ENCODE measurements around the gene TUG1.

TUG1 gene

DNA sequence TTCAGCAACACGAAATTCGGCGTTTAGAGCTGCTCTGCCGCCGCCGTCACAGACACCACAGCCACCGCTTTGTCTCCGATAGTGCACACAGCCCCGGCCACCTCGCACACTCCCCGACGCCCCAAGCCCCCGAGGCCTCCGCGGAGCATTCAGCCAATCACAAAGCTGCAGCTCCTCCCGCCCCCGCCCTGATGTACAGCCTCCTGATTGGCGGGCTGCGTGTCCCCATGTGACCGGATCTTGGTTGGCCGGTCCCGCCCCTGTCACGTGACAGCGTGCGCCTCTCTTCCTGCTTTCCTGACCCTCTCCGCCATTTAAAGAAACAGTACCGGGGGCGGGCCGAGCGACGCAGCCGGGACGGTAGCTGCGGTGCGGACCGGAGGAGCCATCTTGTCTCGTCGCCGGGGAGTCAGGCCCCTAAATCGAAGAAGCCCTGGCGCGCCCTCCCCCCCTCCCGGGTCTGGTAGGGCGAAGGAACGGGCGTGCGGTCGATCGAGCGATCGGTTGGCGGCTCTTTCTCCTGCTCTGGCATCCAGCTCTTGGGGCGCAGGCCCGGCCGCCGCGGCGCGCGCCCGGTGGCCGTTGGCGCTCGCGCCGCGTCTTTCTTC lies at the start of gene TUG1:
TUG1 (plus strand) TSS at position 342 of the 608 bp plus-strand sequence.
- H3K27ac Mint-ChIP-seq: peak within 1 kb of the TSS; percentile 97
- H3K4me1 Mint-ChIP-seq: peaks cover 39% of the 10 kb centered on the region
- peak; percentile 87 to 96 for DNase-seq (ENCODE audit: low spot score in 2 of 2)
- peaks cover 52% of the 10 kb centered on the region for H3K36me3 Mint-ChIP-seq
- peak within 1 kb of the TSS; percentile 89 for H3K4me3 Mint-ChIP-seq
- peaks cover 5% of the 10 kb centered on the region for H3K9me3 Mint-ChIP-seq
- ATAC-seq: peak; percentile 94

DNA sequence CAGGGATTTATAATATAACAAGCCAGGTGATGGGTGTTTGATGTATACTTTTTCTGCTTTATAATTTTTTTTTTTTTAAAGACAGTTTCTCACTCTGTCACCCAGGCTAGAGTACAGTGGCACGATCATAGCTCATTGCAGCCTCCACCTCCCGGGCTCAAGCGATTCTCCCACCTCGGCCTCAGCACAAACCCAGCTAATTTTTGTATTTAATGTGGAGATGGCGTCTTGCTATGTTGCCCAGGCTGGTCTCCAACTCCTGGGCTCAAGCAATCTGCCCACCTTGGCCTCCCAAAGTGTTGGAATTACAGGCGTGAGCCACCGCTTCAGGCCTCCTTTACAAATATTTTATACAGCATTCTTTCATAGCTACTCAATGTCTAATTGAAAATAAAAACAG lies 49.1 kb upstream of the TUG1 start:
- Mint-ChIP-seq H3K4me3 (peak overlapping the region; percentile 57), H3K27ac (peak overlapping the region; percentile 16), H3K36me3 (peaks cover 13% of the 10 kb centered on the region), H3K9me3 (no peaks in the 10 kb centered on the region), H3K4me1 (peaks cover 6% of the 10 kb centered on the region)
- DNase-seq (ENCODE audit: low spot score in 2 of 2) (no peak), ATAC-seq (no peak)

DNA sequence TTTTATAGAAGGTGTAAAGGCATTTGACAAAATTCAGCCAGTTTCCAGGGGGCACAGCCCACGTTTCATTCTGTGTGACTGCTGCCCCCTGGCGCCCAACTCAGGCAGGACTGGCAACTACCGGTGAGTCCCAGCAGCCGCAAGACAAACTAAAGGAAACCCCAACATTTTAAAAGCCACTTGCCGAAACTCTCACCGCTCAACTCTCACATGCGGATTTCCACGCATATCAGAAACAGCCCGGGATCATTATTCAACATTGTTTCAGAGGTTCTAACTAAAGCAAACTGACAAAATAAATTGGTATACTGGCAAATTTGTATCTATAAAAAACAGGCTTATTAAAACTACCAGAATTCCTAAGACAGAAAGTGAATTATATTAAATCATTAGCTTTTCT lies 48.7 kb upstream of the TUG1 start:
- Mint-ChIP-seq H3K4me3 (peak overlapping the region; percentile 57), H3K27ac (peak overlapping the region; percentile 16), H3K36me3 (peaks cover 13% of the 10 kb centered on the region), H3K4me1 (peaks cover 6% of the 10 kb centered on the region), H3K9me3 (no peaks in the 10 kb centered on the region)
- ATAC-seq (peak; percentile 88), DNase-seq (ENCODE audit: low spot score in 2 of 2) (peak; percentile 73 to 91)

DNA sequence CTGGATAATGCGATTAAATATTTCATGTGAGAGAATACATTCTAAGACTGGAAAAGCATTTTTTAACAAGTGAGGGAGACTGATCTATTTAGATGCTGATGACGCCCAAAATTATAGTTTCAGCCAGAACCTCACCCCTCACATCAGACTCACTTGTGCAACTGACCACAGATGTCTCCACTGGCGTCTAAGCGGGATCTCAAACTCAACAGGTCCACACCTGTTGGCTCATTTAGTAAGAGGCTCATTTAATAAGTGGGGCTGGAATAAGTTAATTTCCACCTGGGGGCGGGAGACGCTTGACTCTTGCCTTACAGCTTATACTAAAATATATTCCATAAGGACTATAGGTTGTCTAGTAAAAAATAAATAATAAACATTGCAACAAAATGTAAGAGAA lies 48.0 kb upstream of the TUG1 start:
- Mint-ChIP-seq H3K4me3 (peak overlapping the region; percentile 57), H3K27ac (peak overlapping the region; percentile 77), H3K4me1 (peaks cover 6% of the 10 kb centered on the region), H3K9me3 (no peaks in the 10 kb centered on the region), H3K36me3 (peaks cover 14% of the 10 kb centered on the region)
- no peak for DNase-seq (ENCODE audit: low spot score in 2 of 2)
- no peak for ATAC-seq

DNA sequence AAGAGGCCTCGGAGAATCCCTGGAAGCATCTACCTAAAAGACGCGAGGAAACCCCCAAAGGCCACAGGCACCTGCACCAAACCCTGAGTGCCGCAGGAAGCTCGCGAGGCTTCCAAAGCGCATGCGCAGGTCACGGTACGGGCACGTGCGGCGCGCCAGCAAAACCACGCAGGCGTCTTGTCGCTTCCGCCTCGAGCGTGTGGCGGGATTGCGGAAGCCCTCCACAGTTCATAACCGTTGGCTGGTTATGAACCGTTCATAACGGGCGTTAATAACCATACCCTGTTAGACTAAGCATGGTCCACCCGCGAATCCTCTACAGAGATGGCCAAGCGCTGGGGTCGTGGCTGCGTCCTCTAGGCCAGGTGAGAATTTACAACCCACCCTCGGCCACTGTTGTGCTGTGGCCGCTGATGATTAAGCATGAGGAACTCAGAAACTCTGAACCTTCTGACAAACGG lies 46.9 kb upstream of the TUG1 start:
- DNase-seq (ENCODE audit: low spot score in 2 of 2) (peak; percentile 38 to 82), ATAC-seq (peak; percentile 60)
- no peaks in the 10 kb centered on the region for H3K9me3 Mint-ChIP-seq

DNA sequence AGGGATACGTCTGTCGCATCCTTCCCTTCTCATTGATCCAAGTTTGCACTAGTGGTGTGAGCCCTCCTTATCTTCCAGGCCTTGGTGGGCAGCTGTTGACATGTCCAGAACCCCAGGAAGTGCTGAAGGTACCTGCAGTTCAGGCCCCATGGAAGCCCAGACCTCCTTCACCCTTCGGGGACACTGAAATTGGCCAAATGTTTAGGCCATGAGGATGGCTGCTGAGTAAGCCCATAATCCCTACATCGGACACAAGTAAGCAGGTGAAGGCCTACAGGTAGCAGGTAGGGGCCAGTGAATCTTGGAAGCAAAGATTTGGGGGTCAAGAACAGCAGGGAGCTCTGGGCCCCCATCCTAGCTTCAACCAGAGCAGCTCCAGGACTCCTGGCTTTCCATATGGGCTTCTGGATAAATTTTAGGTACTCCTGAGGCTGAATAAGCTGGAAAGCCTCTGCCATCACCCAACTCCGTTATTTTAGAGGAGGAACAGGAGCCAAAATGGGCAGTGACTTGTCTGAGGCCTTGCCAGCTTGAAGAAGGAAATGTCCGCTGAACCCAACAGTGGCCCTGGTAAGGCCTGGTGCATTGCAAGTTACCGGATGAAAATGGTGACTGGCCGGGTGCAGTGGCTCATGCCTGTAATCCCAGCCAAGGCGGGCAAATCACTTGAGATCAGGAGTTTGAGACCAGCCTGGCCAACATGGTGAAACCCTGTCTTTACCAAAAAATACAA lies 45.7 kb upstream of the TUG1 start:
- H3K4me1 Mint-ChIP-seq: peaks cover 6% of the 10 kb centered on the region
- peaks cover 34% of the 10 kb centered on the region for H3K36me3 Mint-ChIP-seq
- no peaks in the 10 kb centered on the region for H3K9me3 Mint-ChIP-seq
- no peak for ATAC-seq
- DNase-seq (ENCODE audit: low spot score in 2 of 2): no peak
- H3K4me3 Mint-ChIP-seq: no peak overlapping the region
- H3K27ac Mint-ChIP-seq: peak overlapping the region; percentile 77

More for the DNA sequence above, 46.9 kb upstream of the TUG1 start:
- peaks cover 6% of the 10 kb centered on the region for H3K4me1 Mint-ChIP-seq
- peaks cover 23% of the 10 kb centered on the region for H3K36me3 Mint-ChIP-seq
- peak overlapping the region; percentile 57 for H3K4me3 Mint-ChIP-seq
- H3K27ac Mint-ChIP-seq: peak overlapping the region; percentile 77

DNA sequence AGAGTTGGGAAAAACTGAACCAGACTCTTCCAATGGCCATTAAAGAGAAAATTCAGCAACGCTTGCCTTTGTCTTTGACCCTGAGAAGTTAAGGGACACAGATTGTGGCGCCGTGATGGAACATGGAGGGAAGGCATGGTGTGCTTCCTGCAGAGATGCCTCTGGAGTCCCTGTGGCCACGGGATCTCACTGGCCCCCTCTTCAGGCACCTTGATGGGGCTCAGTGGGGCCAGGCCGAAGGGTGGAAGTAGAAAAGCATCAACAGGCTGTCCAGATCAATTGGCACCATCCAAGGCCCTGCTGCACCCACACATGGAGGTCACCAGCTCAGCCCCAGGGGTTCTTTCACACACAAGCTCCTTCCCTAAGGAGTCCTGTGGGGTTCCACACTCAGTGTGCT lies 43.4 kb upstream of the TUG1 start:
- DNase-seq (ENCODE audit: low spot score in 2 of 2) (no peak), ATAC-seq (no peak)
- Mint-ChIP-seq H3K27ac (no peak overlapping the region), H3K4me1 (no peaks in the 10 kb centered on the region), H3K4me3 (no peak overlapping the region), H3K9me3 (no peaks in the 10 kb centered on the region), H3K36me3 (peaks cover 56% of the 10 kb centered on the region)

DNA sequence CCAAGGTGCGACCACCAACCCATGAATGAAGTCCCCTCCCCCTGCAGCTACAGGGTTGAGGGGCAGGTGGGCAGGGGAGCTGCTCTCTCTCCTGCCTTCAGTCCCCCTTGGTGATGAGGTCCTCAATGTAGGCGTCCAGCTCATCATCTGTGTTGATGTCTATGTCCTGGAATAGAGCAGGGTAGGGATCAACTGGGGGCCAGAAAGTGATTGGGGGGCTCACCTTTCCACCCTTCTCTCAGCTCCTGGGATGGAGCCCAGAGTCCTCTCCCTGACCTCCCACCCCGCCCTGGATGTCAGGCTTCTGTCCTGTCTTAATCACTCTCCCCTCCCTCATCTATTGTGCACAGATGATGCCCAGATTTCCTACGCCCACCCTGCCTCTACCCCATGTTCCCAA lies 42.4 kb upstream of the TUG1 start:
- H3K9me3 Mint-ChIP-seq: no peaks in the 10 kb centered on the region
- H3K4me3 Mint-ChIP-seq: no peak overlapping the region
- H3K36me3 Mint-ChIP-seq: peaks cover 64% of the 10 kb centered on the region
- H3K4me1 Mint-ChIP-seq: peaks cover 10% of the 10 kb centered on the region
- H3K27ac Mint-ChIP-seq: peak overlapping the region; percentile 48
- DNase-seq (ENCODE audit: low spot score in 2 of 2) (no peak), ATAC-seq (no peak)

DNA sequence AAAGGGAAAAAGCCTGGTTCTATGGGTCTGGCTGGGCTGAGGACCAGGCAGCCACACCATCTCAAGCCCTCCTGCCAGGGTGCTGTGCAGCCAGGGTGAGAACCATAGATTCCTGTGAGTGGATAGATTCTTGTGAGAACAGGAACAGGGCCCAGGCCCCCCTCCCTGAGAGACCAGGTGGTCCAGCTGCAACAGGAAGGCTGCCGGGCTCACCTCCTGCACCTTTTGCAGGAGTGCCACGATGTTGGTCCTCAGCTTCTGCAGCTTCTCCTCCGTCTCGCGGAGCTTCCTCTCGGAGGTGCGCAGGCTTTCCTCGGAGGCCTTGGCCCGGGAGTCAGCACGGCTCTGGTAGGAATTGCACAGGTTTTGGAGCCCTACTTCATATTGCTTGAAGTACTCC lies 41.3 kb upstream of the TUG1 start:
- Mint-ChIP-seq H3K27ac (peak overlapping the region; percentile 48), H3K4me1 (peaks cover 16% of the 10 kb centered on the region), H3K36me3 (peaks cover 69% of the 10 kb centered on the region), H3K4me3 (no peak overlapping the region), H3K9me3 (no peaks in the 10 kb centered on the region)
- DNase-seq (ENCODE audit: low spot score in 2 of 2) (no peak), ATAC-seq (no peak)

DNA sequence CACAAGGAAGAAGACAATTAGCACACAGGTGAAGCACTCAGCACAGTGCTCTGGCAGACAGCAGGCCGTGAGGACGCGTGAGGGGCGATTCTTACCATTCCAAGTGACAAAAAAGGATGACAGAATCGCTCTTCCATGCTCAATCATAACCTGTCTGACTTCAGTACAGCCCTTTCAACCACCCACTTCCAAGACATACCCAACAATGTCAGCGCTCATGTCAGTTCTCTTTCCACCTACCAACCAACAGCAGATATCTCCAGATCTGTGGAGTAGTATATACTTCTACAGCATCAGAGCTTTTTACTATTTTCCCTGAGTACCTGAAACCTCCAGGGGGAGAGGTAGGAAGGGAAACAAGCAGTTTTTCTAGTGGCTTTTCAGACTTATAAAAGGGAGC lies 40.7 kb upstream of the TUG1 start:
- H3K36me3 Mint-ChIP-seq: peaks cover 75% of the 10 kb centered on the region
- DNase-seq (ENCODE audit: low spot score in 2 of 2): no peak

DNA sequence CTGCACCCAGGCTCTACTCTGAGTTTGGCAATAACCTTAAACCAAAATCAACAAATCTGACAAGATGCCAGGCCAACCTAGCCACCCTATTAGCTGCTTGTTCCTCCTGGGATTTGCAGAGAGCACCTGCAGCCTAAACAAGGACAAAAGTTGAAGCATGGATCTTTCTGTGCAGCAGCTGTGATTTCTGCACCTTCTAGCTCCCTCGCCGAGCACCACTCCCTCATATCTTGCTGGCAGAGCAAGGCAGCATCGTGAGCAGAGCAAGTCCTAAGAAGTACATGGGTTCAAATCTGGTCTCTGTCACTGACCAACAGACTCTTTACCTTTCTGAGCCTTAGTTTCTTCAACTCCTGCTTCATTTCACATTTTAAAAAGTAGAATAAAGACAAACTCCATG lies 38.8 kb upstream of the TUG1 start:
- DNase-seq (ENCODE audit: low spot score in 2 of 2) (no peak), ATAC-seq (no peak)
- peaks cover 94% of the 10 kb centered on the region for H3K36me3 Mint-ChIP-seq
- no peak overlapping the region for H3K4me3 Mint-ChIP-seq
- H3K9me3 Mint-ChIP-seq: no peaks in the 10 kb centered on the region
- peaks cover 16% of the 10 kb centered on the region for H3K4me1 Mint-ChIP-seq
- peak overlapping the region; percentile 88 for H3K27ac Mint-ChIP-seq

More for the DNA sequence above, 40.7 kb upstream of the TUG1 start:
- H3K9me3 Mint-ChIP-seq: no peaks in the 10 kb centered on the region
- H3K4me1 Mint-ChIP-seq: peaks cover 16% of the 10 kb centered on the region
- H3K4me3 Mint-ChIP-seq: no peak overlapping the region
- no peak overlapping the region for H3K27ac Mint-ChIP-seq
- no peak for ATAC-seq

DNA sequence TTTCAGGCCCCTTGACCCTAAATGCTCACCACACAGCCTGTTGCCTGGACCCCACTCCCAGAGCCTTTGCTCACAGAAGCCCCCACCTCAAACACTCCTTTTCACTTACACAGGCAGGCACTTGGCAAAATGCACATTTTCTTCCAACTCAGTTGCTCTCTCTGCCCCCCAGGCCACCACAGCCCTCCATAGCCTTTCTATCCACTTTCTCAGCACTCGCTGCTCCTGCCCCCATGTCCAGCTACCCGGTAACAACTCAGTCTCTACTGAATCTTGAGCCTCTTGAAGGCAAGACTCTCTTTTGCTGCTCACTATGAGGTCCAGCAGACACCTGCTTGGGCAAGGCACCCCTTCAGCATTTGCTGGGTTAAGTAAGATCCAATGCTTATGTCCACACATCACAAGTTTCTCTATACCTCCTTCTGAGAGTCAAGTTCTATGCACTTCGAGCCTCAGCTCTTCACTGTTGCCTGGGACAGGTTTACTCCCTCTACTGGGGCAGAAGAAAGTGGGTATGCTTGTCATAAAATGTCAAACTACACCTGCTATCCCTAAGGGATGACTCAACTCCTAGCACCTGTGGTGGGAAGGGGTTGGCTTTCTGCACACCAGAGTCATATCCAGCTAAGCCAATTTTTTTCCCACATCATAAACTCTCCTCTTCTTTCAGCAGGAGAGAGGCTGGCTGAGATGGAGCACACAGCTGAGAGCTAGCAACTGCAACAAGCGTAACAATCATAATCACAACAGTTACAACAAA lies 37.3 kb upstream of the TUG1 start:
- H3K4me1 Mint-ChIP-seq: peaks cover 16% of the 10 kb centered on the region
- H3K27ac Mint-ChIP-seq: peak overlapping the region; percentile 88
- peaks cover 98% of the 10 kb centered on the region for H3K36me3 Mint-ChIP-seq

DNA sequence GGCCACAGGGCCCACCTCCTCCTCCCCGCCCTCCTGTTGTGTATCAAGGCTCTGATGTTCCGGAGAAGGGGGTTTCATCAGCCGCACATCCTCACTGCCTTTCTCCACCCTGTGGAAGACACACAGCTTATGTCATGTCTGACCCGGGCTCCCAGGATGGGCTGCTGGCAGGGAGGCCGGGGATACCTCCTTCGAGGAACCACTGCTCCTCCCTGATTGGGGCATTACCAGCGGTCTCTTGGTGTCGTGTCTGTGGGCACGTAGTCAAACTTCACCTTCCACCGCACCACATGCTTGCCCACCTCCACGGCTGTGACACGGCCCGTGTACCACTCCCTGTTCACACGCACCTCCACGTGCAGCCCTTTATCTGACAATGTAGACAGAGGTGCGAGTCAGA lies 36.4 kb upstream of the TUG1 start:
- Mint-ChIP-seq H3K27ac (peak overlapping the region; percentile 88), H3K36me3 (peaks cover 98% of the 10 kb centered on the region), H3K4me3 (no peak overlapping the region), H3K4me1 (peaks cover 16% of the 10 kb centered on the region), H3K9me3 (no peaks in the 10 kb centered on the region)
- ATAC-seq (no peak), DNase-seq (ENCODE audit: low spot score in 2 of 2) (no peak)

More for the DNA sequence above, 37.3 kb upstream of the TUG1 start:
- Mint-ChIP-seq H3K4me3 (no peak overlapping the region), H3K9me3 (no peaks in the 10 kb centered on the region)
- DNase-seq (ENCODE audit: low spot score in 2 of 2) (no peak), ATAC-seq (no peak)

DNA sequence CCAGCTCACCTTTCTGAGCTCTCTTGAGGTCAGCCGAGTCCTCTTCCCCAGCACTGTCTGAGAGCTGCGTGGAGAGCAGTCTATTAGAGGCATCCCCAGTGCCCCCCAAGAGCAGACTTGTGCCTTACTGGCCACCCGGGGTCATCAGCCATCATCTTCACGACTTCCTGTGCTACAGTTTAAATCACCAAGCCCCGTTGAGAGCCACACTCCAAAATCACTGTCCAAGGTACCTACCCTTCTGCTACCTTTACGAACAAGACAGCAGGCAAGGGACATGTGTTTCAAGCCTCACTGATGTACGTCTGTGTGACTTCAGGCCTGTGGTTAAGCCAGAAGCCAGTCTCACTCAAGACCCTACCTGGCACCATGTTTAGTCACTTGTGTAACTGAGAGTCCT lies 35.6 kb upstream of the TUG1 start:
- no peaks in the 10 kb centered on the region for H3K9me3 Mint-ChIP-seq
- H3K36me3 Mint-ChIP-seq: peaks cover 98% of the 10 kb centered on the region
- peak overlapping the region; percentile 88 for H3K27ac Mint-ChIP-seq
- DNase-seq (ENCODE audit: low spot score in 2 of 2): no peak
- no peak for ATAC-seq
- H3K4me1 Mint-ChIP-seq: peaks cover 16% of the 10 kb centered on the region
- no peak overlapping the region for H3K4me3 Mint-ChIP-seq

DNA sequence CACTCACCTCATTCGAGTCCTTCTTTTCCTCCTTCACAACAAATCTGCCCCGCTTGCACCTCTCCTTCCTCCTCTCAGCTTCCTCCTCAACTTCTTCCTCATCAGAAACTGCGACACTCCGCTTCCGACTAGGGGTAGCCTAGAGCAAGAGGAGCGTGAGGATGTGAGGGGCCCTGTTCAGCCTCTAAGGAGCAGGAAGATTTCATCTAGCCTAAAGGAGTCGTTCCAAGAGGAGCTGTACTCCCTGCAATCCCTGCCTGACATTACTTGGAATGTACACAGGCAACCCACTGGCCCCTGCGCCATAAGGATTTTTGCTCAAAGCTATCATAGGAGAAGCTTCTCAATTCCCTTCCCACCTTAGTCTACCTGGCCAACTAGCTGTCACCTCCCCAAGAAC lies 35.0 kb upstream of the TUG1 start:
- H3K4me1 Mint-ChIP-seq: peaks cover 16% of the 10 kb centered on the region
- no peaks in the 10 kb centered on the region for H3K9me3 Mint-ChIP-seq
- ATAC-seq (no peak), DNase-seq (ENCODE audit: low spot score in 2 of 2) (no peak)
- peak overlapping the region; percentile 88 for H3K27ac Mint-ChIP-seq
- H3K4me3 Mint-ChIP-seq: no peak overlapping the region
- H3K36me3 Mint-ChIP-seq: peaks cover 99% of the 10 kb centered on the region

Data from stimulated activated effector memory CD8-positive, alpha-beta T cell treated with anti-CD3 and anti-CD28 coated beads, Interleukin-12 subunit alpha, Interleukin-12 subunit beta, amount 100 ng/mL, for 72 hours (primary cell).